Stimulated activated CD4-positive, alpha-beta T cell treated with anti-CD3 and anti-CD28 coated beads, Interleukin-4, amount 100 ng/mL, for 48 hours (primary cell): ENCODE results near the gene TKFC.

Experiments
- DNase-seq, 2 donors: peaks; one replicate each; pipeline ENCODE4 v3.0.0-alpha.2; 2020; ENCODE audit warnings: low read depth in 2 of 2

Gene TKFC

DNA sequence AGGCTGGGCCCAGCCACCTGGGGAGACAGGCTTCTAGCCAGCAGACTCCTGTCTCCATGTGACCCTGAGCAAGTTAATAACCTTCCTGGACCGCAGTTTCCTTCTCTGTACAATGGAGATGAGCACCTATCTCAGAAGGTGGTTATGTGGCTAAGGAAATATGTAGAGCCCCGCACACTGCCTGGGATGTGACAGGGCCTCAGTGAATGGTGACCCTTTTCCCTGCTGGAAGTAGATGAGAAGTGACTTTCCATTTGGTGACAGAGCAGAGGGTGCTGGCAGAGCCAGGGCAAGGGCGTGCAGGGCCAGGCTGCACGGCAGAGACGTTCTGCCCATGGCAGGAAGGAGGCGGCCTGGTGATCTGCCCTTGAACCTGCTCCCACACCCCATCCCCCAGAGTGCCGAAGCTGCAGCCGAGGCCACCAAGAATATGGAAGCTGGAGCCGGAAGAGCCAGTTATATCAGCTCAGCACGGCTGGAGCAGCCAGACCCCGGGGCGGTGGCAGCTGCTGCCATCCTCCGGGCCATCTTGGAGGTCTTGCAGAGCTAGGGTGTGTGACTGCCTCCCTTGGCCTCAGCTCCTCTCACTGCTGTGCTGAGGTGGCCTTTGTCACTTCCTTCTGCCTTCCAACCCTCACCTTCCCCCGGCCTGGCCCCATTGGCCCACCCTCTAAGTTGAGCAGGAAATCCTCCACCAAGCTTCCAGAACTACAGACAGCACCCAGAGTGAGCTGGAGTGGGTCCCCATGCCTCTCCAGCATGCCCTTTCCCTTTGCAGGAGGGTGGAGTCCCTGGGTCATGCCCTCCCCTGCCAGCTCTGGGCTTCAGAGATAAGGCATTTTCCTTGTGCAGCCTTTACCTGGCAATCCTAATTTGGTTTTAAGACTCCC, 13.2 kb downstream of the TKFC start:
- no peak for DNase-seq

- no peak for DNase-seq
These were observed 15.0 kb downstream of the TKFC start for GRCh38 chr11:61347916-61348461.

GRCh38 chr11:61349189-61349751, 16.2 kb downstream of the TKFC start:
- no peak for DNase-seq

DNA sequence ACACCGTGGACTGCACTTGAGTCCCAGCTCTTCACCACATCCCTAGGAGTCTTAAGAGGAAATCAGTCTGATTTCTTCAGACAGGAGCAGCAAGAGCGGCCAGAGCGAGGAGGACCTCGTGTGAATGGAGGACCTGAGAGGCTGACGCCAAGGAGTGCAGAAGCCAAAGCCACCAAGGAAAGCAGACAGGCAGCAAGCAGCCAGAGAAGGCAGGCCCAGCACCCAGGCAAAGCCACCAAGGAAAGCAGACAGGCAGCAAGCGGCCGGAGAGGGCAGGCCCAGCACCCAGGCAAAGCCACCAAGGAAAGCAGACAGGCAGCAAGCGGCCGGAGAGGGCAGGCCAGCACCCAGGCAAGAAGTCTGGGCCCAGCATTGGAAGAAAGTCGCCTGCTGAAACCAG, 16.9 kb downstream of the TKFC start:
- no peak for DNase-seq

GRCh38 chr11:61350336-61350735, 17.3 kb downstream of the TKFC start:
- DNase-seq, result no peak

GRCh38 chr11:61350803-61351202, 17.8 kb downstream of the TKFC start:
- DNase-seq, result no peak

DNA sequence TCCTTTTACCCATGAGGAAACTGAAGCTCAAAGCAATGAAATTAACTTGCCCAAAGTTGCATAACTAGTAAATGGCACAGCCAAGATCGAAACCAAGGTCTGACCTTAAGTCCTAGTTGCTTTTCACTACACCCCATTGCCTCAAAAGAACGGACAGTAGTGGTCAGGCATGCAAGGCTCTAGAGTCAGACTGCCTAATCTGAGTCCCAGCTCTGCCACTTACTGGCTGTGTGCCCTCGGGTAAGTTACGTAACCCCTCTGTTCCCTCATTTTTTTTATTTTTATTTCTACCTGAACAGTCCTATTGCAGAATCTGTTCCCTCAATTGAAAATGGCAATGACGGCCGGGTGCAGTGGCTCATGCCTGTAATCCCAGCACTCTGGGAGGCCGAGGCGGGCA, 19.0 kb downstream of the TKFC start:
- DNase-seq, result no peak

DNA sequence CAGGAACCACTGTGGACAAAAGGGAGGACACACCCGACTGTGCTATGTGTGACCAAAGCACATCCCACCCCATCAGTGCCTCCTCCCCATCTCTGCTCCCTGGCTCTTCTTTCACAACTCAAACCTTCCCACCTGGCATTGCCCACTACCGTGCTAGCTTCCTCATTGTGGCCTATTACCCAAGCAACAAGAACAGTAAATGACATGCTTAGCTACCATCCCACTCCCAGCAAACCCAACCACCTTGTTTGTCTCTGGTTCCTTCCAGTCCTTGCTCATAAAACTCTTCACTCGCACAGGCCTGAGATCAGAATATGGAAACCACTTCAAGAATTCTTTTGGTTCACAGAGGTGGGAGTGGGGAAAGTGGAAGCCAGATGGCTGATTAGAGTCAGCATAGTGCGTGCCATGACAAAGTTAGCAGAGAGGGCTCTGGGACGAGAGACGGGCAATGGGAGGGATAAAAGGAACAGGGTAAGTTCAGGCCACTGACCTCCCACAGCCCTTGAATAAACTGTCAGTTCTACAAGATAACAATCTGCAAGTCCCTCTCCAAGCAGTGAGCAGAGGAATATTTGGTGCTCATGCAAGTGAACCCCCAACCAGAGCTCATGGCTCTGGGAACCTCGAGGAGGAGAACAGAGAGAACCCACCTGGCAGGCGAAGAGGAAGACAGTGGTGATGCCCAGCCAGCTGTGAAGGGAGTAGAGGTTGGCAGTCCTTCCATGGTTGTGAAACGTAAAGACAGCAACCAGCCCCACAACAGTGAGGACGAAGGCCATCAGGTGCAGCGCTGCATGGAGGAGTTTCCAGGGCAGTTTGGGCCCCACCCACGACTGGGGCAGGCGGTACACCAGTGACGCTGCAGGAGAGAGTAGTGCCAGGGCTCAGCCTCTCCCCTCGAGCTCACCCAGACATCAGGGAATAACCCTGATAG, 20.4 kb downstream of the TKFC start:
- DNase-seq, result no peak

DNA sequence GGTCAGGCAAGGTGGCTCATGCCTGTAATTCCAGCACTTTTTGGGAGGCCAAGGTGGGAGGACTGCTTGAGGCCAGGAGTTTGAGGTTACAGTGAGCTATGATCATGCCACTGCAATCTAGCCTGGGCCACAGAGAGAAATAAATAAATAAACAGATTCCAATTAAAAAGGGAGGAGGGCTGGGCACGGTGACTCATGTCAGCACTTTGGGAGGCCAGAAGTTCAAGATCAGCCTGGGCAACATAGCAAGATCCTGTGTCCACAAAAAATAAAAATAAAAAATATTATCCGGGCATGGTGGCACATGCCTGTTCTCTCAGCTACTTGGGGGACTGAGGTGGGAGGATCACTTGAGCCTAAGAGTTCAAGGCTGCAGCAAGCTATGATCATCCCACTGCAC, 21.2 kb downstream of the TKFC start:
- no peak for DNase-seq

GRCh38 chr11:61356706-61357105, 23.7 kb downstream of the TKFC start:
- no peak for DNase-seq

DNA sequence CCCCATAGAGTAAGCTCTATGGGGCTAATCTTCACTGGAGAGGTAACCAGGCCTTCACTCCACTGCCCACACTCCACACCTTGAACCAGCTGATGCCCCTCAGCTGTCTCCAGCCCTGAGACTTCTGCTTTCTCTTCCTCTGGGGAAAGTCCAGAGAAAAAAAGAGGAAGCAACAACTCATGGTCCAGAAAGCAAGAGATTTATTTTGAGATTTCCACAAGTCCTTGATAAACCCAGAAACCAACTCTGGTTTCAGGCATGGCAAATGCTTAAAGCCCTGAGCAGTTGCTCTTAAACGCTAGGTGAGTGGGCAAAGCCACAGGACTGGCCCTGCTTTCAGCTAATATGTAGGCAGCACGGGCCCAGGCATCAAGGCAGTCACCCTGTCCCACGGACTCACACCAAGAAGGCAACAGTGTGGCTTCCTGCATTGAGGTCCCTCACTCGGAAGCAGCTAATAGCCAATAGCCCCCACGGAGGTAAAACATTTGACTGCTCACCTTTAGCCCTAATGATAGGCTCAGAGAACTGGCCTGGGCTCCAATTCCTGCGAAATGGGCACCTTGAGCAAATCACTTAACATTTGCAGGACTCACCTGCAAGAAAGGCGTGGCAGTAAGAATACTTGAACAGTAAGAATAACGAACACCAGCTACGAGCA, 24.3 kb downstream of the TKFC start:
- no peak for DNase-seq

DNA sequence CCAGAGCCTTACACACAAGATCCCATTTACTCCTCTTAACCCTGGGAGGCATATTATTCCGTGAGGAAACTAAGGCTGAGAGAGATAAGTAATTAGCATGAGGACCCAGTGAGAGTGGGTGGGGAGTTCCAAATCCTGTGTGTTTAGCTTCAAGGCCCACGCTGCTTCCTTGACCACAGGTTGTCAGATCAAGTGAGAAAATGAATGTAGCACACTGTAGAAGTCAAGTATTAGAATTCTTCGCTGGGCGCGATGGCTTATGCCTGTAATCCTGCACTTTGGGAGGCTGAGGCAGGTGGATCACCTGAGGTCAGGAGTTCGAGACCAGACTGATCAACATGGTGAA, 24.8 kb downstream of the TKFC start:
- no peak for DNase-seq

- DNase-seq, result no peak
These were observed 25.5 kb downstream of the TKFC start for GRCh38 chr11:61358566-61358965.

GRCh38 chr11:61359516-61359915, 26.5 kb downstream of the TKFC start:
- DNase-seq, result no peak

DNA sequence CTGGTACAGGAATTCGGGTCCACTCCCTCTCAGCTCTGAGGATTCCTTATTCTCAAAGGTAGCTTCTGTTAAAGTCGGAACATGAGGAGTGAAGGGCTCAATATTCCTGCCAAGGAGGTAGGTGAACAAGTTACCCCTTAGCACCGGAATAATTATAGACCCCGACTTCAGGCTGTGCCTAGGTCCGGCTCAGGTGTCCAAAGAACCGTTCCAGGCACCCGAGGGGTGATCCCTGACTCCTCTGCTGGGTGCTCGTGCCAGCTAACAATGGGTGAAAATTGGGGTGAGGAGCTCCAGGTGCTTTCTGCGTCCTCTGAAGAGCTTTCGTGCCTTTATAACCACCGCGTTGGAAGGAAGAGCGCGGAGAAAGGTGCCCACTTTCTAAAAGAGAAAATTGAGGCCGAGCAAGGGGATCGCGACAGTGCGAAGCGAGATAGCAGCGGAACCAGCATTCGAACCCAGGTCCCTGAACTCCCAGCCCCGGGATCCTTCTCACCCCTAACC, 28.3 kb downstream of the TKFC start:
- DNase-seq, result no peak

DNA sequence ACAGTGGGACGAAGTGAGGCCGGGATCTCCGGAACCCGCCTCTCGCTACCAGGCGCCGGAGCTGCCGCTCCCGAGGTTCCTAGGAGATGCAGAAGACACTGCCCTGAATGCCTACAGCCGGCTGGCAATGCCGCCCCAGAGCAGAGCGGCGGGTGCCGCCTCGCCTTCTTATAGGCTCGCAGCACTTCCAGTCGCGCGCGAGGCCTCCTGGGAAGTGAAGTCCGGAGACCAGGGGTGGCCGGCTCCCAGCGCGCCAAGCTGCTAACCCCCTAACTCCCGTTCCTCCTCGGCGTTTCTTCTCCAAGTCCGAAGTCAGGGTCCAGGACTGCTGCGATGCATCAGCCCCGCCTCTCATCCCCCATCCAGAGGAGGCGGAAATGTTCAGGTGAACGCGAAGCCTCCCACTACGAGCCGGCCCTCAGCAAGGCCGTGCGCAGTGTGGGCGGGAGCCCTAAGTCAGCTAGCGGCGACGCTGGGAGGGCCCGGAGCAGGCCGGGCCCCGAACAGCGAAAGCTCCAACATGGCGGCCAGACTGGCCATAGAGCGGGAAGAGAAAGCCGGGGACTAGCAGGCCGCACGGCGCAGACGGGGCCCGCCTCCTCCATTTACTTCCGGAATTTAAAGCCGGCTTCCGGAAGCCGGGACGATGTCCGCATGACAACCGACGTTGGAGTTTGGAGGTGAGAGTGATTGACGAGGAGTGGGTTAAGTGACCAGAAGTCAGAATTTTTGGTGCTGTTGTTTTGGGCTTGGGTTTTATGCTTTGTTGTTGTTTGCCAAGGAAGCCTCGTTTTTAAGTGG, 28.9 kb downstream of the TKFC start, which contains the start of the genes CYB561A3 and TMEM138:
TSS of gene CYB561A3 (minus strand) at position 142 of the 801 bp plus-strand sequence. CDS start 5,169 bp downstream, outside the sequence.
TSS of gene TMEM138 (plus strand) at position 634 of the 801 bp plus-strand sequence. CDS start 2,017 bp downstream, outside the sequence.
- DNase-seq, result peak; percentile 85 to 91

- DNase-seq, result peak; percentile 9 to 15
These were observed 29.5 kb downstream of the TKFC start for GRCh38 chr11:61362542-61362875.

DNA sequence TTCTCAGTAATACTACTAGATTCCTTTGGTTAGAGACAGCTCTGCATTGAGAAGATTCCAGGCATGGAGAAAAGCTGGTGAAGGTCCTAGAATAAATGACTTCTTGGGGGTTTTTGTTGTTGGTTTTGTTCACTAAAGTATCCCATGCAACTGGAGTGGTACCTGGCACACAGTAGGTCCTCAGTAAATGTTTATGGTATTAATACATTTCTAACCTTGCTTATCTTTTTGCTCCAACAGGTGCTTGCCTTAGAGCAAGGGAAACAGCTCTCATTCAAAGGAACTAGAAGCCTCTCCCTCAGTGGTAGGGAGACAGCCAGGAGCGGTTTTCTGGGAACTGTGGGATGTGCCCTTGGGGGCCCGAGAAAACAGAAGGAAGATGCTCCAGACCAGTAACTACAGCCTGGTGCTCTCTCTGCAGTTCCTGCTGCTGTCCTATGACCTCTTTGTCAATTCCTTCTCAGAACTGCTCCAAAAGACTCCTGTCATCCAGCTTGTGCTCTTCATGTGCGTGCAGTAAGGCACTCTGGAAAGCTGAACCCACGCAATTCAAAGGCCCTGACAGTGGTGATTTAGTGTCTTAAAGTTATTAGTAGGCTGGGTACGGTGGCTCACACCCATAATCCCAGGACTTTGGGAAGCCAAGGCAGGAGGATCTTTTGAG, 31.1 kb downstream of the TKFC start:
- no peak for DNase-seq

DNA sequence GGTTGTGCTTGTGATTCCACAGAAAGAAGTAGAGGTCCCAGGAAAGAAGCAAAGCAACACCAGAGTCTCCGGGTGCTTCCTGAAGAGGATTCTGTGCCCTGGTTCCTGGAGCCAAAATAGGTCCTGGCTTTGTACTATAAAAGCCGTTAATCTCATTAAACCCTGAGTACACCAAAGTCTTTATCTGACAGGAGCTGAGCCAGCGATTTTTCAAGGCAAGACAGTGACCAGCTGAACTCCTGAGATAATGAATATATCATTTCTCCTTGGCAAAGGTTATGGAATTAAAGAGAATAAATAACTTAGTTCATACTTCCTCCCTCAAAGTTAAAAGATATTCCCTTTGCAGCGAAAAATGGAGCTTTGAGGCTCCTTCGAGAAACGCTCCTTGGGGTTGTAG, 34.4 kb downstream of the TKFC start:
- no peak for DNase-seq

GRCh38 chr11:61368646-61369045, 35.6 kb downstream of the TKFC start:
- DNase-seq, result no peak
